GM13976 (cell line): ENCODE measurements around the gene SYT1.

ENCODE experiments used
- DNase-seq: peaks from one replicate; pipeline ENCODE4 v3.0.0; 2012; ENCODE audit warnings: low spot score
- in situ Hi-C: fragments of 300-500 bp; cut with MboI; formaldehyde crosslinking; loops from one replicate; pipeline ENCODE4 v1.12.0; 2022; ENCODE audit warnings: low sequenced_read_pairs, mixed read lengths, inconsistent platforms; ENCODE audit not compliant: unreplicated experiment
- TF ChIP-seq, protein P1 (sequence below): IDR thresholded peaks from 2 replicates; pipeline ENCODE4 v1.5.1; 2012; ENCODE audit warnings: borderline replicate concordance, mild to moderate bottlenecking; ENCODE audit not compliant: insufficient read depth; ENCODE audit errors: extremely low read depth, missing control alignments, control extremely low read depth

Gene SYT1

GRCh38 chr12:79374545-79374944 is 510.0 kb downstream of the SYT1 start:
- in situ Hi-C loops, result no loop called here
- no peak for DNase-seq
- TF ChIP-seq, protein P1, sequence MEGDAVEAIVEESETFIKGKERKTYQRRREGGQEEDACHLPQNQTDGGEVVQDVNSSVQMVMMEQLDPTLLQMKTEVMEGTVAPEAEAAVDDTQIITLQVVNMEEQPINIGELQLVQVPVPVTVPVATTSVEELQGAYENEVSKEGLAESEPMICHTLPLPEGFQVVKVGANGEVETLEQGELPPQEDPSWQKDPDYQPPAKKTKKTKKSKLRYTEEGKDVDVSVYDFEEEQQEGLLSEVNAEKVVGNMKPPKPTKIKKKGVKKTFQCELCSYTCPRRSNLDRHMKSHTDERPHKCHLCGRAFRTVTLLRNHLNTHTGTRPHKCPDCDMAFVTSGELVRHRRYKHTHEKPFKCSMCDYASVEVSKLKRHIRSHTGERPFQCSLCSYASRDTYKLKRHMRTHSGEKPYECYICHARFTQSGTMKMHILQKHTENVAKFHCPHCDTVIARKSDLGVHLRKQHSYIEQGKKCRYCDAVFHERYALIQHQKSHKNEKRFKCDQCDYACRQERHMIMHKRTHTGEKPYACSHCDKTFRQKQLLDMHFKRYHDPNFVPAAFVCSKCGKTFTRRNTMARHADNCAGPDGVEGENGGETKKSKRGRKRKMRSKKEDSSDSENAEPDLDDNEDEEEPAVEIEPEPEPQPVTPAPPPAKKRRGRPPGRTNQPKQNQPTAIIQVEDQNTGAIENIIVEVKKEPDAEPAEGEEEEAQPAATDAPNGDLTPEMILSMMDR, result no peak

GRCh38 chr12:79375050-79375449 is 510.5 kb downstream of the SYT1 start:
- no peak for DNase-seq
- TF ChIP-seq, protein P1, result no peak
- in situ Hi-C loops, result no loop called here

DNA sequence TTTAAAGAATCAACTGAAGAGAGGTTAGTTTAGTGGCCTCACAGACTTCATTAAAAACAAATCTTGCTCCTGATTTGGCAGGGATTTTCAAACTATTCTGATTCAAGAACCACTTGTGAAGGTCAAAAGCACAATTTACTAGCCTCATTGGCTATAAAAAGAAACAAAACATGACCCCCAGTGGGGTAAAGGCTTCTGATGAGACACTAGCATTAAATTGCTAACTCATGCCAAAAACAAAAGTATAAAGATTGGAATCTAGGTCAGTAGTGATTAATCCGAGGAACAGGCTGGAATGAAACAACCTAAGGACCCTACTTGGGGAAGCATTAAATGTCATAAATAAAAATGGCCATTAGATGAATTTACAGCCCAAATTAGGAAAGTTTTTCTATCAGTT is 513.9 kb downstream of the SYT1 start:
- in situ Hi-C loops, result no loop called here
- DNase-seq, result no peak
- TF ChIP-seq, protein P1, result no peak

GRCh38 chr12:79380402-79380801 is 515.8 kb downstream of the SYT1 start:
- TF ChIP-seq, protein P1, result no peak
- in situ Hi-C loops, result no loop called here
- DNase-seq, result no peak

DNA sequence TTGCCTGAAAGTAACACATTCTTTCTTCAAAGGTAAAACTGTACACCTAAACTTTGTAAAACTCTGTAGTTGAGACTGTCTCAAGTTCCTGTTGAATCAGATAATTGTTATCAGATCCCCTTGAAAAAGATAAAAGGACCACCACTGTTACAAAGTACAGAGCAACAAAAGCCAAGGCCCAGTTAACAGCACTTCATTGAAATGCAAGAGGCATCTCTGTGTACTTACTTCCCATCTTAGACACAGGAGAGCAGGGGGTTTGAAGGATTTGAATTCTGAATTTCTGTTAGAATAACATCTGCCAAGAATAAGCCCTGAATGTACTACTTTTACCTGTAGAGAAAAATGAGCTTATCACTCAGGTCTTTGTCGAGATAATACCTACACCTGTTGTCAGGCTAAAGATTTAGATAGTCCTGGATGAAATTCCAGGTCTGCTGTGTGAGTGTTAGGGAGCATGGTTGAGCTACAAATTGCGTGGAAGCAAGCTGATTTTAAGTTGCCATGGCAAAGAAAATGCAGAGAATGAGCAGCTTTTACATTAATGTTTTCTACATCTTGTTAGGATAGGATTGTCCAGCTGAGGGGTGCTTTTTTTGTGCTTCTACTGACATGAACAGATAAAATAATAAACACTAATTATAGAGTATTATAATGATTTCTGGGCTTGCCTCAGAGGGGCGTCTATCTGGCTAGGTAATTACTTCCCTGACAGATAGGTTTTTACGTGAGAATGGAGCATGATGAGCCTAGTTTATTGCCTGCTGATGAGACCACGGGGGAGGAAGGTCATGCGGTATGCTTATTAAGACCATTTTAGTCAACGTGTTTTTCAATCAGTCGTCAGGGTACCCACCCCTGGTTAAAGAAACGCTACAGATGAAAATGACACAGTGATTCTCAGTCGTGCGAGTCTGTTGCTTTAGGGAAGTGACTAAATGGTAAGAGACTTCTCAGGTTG is 517.0 kb downstream of the SYT1 start:
- in situ Hi-C loops, result no loop called here
- TF ChIP-seq, protein P1, result no peak

GRCh38 chr12:79384551-79384950 is 520.0 kb downstream of the SYT1 start:
- no peak for DNase-seq
- in situ Hi-C loops, result no loop called here
- TF ChIP-seq, protein P1, result no peak

More for the DNA sequence above, 517.0 kb downstream of the SYT1 start:
- DNase-seq, result no peak
